Epidermal melanocyte (primary cell): ENCODE results near the gene REXO1.

Experiments
- DNase-seq: peaks from one replicate; pipeline ENCODE4 v3.0.0; 2011; ENCODE audit warnings: low spot score; ENCODE audit not compliant: insufficient read length

Gene REXO1

GRCh38 chr19:1849132-1849474, 820 bp upstream of the REXO1 start:
- DNase-seq, result no peak

GRCh38 chr19:1847684-1848398, 442 bp downstream of the REXO1 start:
- DNase-seq, result no peak

- DNase-seq, result no peak
These were observed 967 bp downstream of the REXO1 start for GRCh38 chr19:1847348-1847683.

GRCh38 chr19:1846517-1847204, 1.6 kb downstream of the REXO1 start:
- no peak for DNase-seq

GRCh38 chr19:1845642-1846041, 2.6 kb downstream of the REXO1 start:
- no peak for DNase-seq

GRCh38 chr19:1845125-1845515, 3.2 kb downstream of the REXO1 start:
- DNase-seq, result no peak

- no peak for DNase-seq
These were observed 3.7 kb downstream of the REXO1 start for GRCh38 chr19:1844513-1845124.

GRCh38 chr19:1843646-1844394, 4.5 kb downstream of the REXO1 start:
- no peak for DNase-seq

GRCh38 chr19:1843116-1843515, 5.2 kb downstream of the REXO1 start:
- DNase-seq, result no peak

GRCh38 chr19:1841209-1841924, 6.9 kb downstream of the REXO1 start:
- DNase-seq, result no peak

GRCh38 chr19:1840541-1841115, 7.7 kb downstream of the REXO1 start:
- no peak for DNase-seq

- DNase-seq, result no peak
These were observed 8.4 kb downstream of the REXO1 start for GRCh38 chr19:1839658-1840540.

- peak; percentile 94 for DNase-seq
These were observed 10.6 kb downstream of the REXO1 start for GRCh38 chr19:1837625-1838105.

- DNase-seq, result no peak
These were observed 11.1 kb downstream of the REXO1 start for GRCh38 chr19:1837222-1837565.

GRCh38 chr19:1836458-1837221, 11.6 kb downstream of the REXO1 start:
- no peak for DNase-seq

- no peak for DNase-seq
These were observed 14.7 kb downstream of the REXO1 start for GRCh38 chr19:1833540-1833939.

GRCh38 chr19:1832046-1832663, 16.1 kb downstream of the REXO1 start:
- no peak for DNase-seq

GRCh38 chr19:1830978-1831377, 17.3 kb downstream of the REXO1 start:
- no peak for DNase-seq

GRCh38 chr19:1830568-1830967, 17.7 kb downstream of the REXO1 start:
- DNase-seq, result no peak
